ENCODE data around the gene CAMTA1. TPM values are rescaled to one million over a fixed set of nuclear protein-coding genes. Genes with fewer than 3 reads are reported as not detected.

CAMTA1 gene
- total and polyA plus RNA-seq, 4 donors, result 78.7 to 438 (median 173) TPM

- no peak for DNase-seq
- intact Hi-C loops (cut with DNase I), result no loop called here
- Histone ChIP-seq H3K9me3 (ENCODE audit: control insufficient read depth, low read length) (peaks cover 2% of the 10 kb centered on the region), H3K4me3 (ENCODE audit: low read length in 2 of 2) (no peak overlapping the region), H3K27me3 (ENCODE audit: control insufficient read depth in 1 of 2, insufficient read depth in 2 of 2, low read length in 1 of 2) (no peaks in the 10 kb centered on the region), H3K4me1 (ENCODE audit: control insufficient read depth in 1 of 2, insufficient read depth in 2 of 2, low read length in 2 of 2) (no peaks in the 10 kb centered on the region), H3K27ac (ENCODE audit: low read depth in 1 of 2, low read length in 2 of 2) (no peak overlapping the region), H3K36me3 (ENCODE audit: control insufficient read depth in 1 of 2, insufficient read depth in 2 of 2, low read length in 1 of 2) (no peaks in the 10 kb centered on the region)
- 84 to 88% methylated on average over 1 of the region's 1 CpG for WGBS, 2 donors
- no peak for ATAC-seq (ENCODE audit: low FRiP score)
Observed at GRCh38 chr1:6909857-6910256, 124.6 kb downstream of the CAMTA1 start.

- intact Hi-C loops (cut with DNase I), result no loop called here
- Histone ChIP-seq H3K4me3 (ENCODE audit: low read length in 2 of 2) (no peak overlapping the region), H3K36me3 (ENCODE audit: control insufficient read depth in 1 of 2, insufficient read depth in 2 of 2, low read length in 1 of 2) (no peaks in the 10 kb centered on the region), H3K27ac (ENCODE audit: low read depth in 1 of 2, low read length in 2 of 2) (no peak overlapping the region), H3K9me3 (ENCODE audit: control insufficient read depth, low read length) (peaks cover 2% of the 10 kb centered on the region), H3K27me3 (ENCODE audit: control insufficient read depth in 1 of 2, insufficient read depth in 2 of 2, low read length in 1 of 2) (no peaks in the 10 kb centered on the region), H3K4me1 (ENCODE audit: control insufficient read depth in 1 of 2, insufficient read depth in 2 of 2, low read length in 2 of 2) (no peaks in the 10 kb centered on the region)
- no peak for DNase-seq
- WGBS, 2 donors, result 91 to 92% methylated on average over 14 of the region's 14 CpGs
- ATAC-seq (ENCODE audit: low FRiP score), result no peak
Observed at GRCh38 chr1:6911021-6911941, 126.0 kb downstream of the CAMTA1 start.

- Histone ChIP-seq H3K27ac (ENCODE audit: low read depth in 1 of 2, low read length in 2 of 2) (no peak overlapping the region), H3K36me3 (ENCODE audit: control insufficient read depth in 1 of 2, insufficient read depth in 2 of 2, low read length in 1 of 2) (no peaks in the 10 kb centered on the region), H3K4me3 (ENCODE audit: low read length in 2 of 2) (no peak overlapping the region), H3K9me3 (ENCODE audit: control insufficient read depth, low read length) (peaks cover 2% of the 10 kb centered on the region), H3K4me1 (ENCODE audit: control insufficient read depth in 1 of 2, insufficient read depth in 2 of 2, low read length in 2 of 2) (no peaks in the 10 kb centered on the region), H3K27me3 (ENCODE audit: control insufficient read depth in 1 of 2, insufficient read depth in 2 of 2, low read length in 1 of 2) (no peaks in the 10 kb centered on the region)
- ATAC-seq (ENCODE audit: low FRiP score) (peak; percentile 73), DNase-seq (no peak)
- intact Hi-C loops (cut with DNase I), result no loop called here
- 85 to 86% methylated on average over 2 of the region's 2 CpGs for WGBS, 2 donors
Observed at GRCh38 chr1:6911974-6912373, 126.7 kb downstream of the CAMTA1 start.

GRCh38 chr1:6912518-6912917, 127.3 kb downstream of the CAMTA1 start:
- 55 to 70% methylated on average over 9 of the region's 9 CpGs for WGBS, 2 donors
- H3K27ac ChIP-seq (ENCODE audit: low read depth in 1 of 2, low read length in 2 of 2), result no peak overlapping the region
- H3K27me3 ChIP-seq (ENCODE audit: control insufficient read depth in 1 of 2, insufficient read depth in 2 of 2, low read length in 1 of 2), result no peaks in the 10 kb centered on the region
- no peaks in the 10 kb centered on the region for H3K4me1 ChIP-seq (ENCODE audit: control insufficient read depth in 1 of 2, insufficient read depth in 2 of 2, low read length in 2 of 2)
- H3K36me3 ChIP-seq (ENCODE audit: control insufficient read depth in 1 of 2, insufficient read depth in 2 of 2, low read length in 1 of 2), result no peaks in the 10 kb centered on the region
- H3K9me3 ChIP-seq (ENCODE audit: control insufficient read depth, low read length), result peaks cover 2% of the 10 kb centered on the region
- no peak for DNase-seq
- H3K4me3 ChIP-seq (ENCODE audit: low read length in 2 of 2), result no peak overlapping the region
- ATAC-seq (ENCODE audit: low FRiP score), result peak; percentile 4
- intact Hi-C loops (cut with DNase I), result no loop called here

GRCh38 chr1:6913086-6913485, 127.8 kb downstream of the CAMTA1 start:
- intact Hi-C loops (cut with DNase I), result no loop called here
- no peak for ATAC-seq (ENCODE audit: low FRiP score)
- Histone ChIP-seq H3K4me3 (ENCODE audit: low read length in 2 of 2) (no peak overlapping the region), H3K36me3 (ENCODE audit: control insufficient read depth in 1 of 2, insufficient read depth in 2 of 2, low read length in 1 of 2) (no peaks in the 10 kb centered on the region), H3K9me3 (ENCODE audit: control insufficient read depth, low read length) (peaks cover 2% of the 10 kb centered on the region), H3K4me1 (ENCODE audit: control insufficient read depth in 1 of 2, insufficient read depth in 2 of 2, low read length in 2 of 2) (no peaks in the 10 kb centered on the region), H3K27ac (ENCODE audit: low read depth in 1 of 2, low read length in 2 of 2) (no peak overlapping the region), H3K27me3 (ENCODE audit: control insufficient read depth in 1 of 2, insufficient read depth in 2 of 2, low read length in 1 of 2) (no peaks in the 10 kb centered on the region)
- DNase-seq, result no peak
- WGBS, 2 donors, result 93% methylated on average over 5 of the region's 5 CpGs

- Histone ChIP-seq H3K27ac (ENCODE audit: low read depth in 1 of 2, low read length in 2 of 2) (no peak overlapping the region), H3K36me3 (ENCODE audit: control insufficient read depth in 1 of 2, insufficient read depth in 2 of 2, low read length in 1 of 2) (no peaks in the 10 kb centered on the region), H3K9me3 (ENCODE audit: control insufficient read depth, low read length) (peaks cover 2% of the 10 kb centered on the region), H3K4me3 (ENCODE audit: low read length in 2 of 2) (no peak overlapping the region), H3K27me3 (ENCODE audit: control insufficient read depth in 1 of 2, insufficient read depth in 2 of 2, low read length in 1 of 2) (no peaks in the 10 kb centered on the region), H3K4me1 (ENCODE audit: control insufficient read depth in 1 of 2, insufficient read depth in 2 of 2, low read length in 2 of 2) (no peaks in the 10 kb centered on the region)
- ATAC-seq (ENCODE audit: low FRiP score), result no peak
- WGBS, 2 donors, result 54 to 58% methylated on average over 9 of the region's 9 CpGs
- no peak for DNase-seq
- intact Hi-C loops (cut with DNase I), result no loop called here
Observed at GRCh38 chr1:6914706-6915105, 129.5 kb downstream of the CAMTA1 start.

- Histone ChIP-seq H3K4me3 (ENCODE audit: low read length in 2 of 2) (no peak overlapping the region), H3K4me1 (ENCODE audit: control insufficient read depth in 1 of 2, insufficient read depth in 2 of 2, low read length in 2 of 2) (no peaks in the 10 kb centered on the region), H3K27ac (ENCODE audit: low read depth in 1 of 2, low read length in 2 of 2) (no peak overlapping the region), H3K9me3 (ENCODE audit: control insufficient read depth, low read length) (peaks cover 2% of the 10 kb centered on the region), H3K36me3 (ENCODE audit: control insufficient read depth in 1 of 2, insufficient read depth in 2 of 2, low read length in 1 of 2) (no peaks in the 10 kb centered on the region), H3K27me3 (ENCODE audit: control insufficient read depth in 1 of 2, insufficient read depth in 2 of 2, low read length in 1 of 2) (no peaks in the 10 kb centered on the region)
- DNase-seq, result no peak
- intact Hi-C loops (cut with DNase I), result no loop called here
- no peak for ATAC-seq (ENCODE audit: low FRiP score)
- 91 to 94% methylated on average over 17 of the region's 17 CpGs for WGBS, 2 donors
Observed at GRCh38 chr1:6915999-6916565, 130.8 kb downstream of the CAMTA1 start.

GRCh38 chr1:6917067-6917466, 131.8 kb downstream of the CAMTA1 start:
- DNase-seq, result no peak
- WGBS, 2 donors, result 92 to 98% methylated on average over 4 of the region's 4 CpGs
- no peaks in the 10 kb centered on the region for H3K27me3 ChIP-seq (ENCODE audit: control insufficient read depth in 1 of 2, insufficient read depth in 2 of 2, low read length in 1 of 2)
- no peaks in the 10 kb centered on the region for H3K36me3 ChIP-seq (ENCODE audit: control insufficient read depth in 1 of 2, insufficient read depth in 2 of 2, low read length in 1 of 2)
- no peak overlapping the region for H3K27ac ChIP-seq (ENCODE audit: low read depth in 1 of 2, low read length in 2 of 2)
- no peak overlapping the region for H3K4me3 ChIP-seq (ENCODE audit: low read length in 2 of 2)
- peaks cover 2% of the 10 kb centered on the region for H3K9me3 ChIP-seq (ENCODE audit: control insufficient read depth, low read length)
- intact Hi-C loops (cut with DNase I), result no loop called here
- ATAC-seq (ENCODE audit: low FRiP score), result no peak
- no peaks in the 10 kb centered on the region for H3K4me1 ChIP-seq (ENCODE audit: control insufficient read depth in 1 of 2, insufficient read depth in 2 of 2, low read length in 2 of 2)
